Fibroblast of skin of back (primary cell): Measurements from ENCODE around the gene ADAM12. TPM values are rescaled to one million over a fixed set of nuclear protein-coding genes. Genes with fewer than 3 reads are reported as not detected.
A peak's percentile ranks its signal among the peaks of the same experiment; 100 is the strongest.

Source experiments
- DNase-seq: peaks from one replicate; pipeline ENCODE4 v3.0.0-alpha.2; 2013
- polyA plus RNA-seq, 2 experiments: library from polyadenylated mRNA; unstranded; fragments of 120-200 nt; gene quantifications; one replicate each; pipeline ENCODE4 v1.2.1, GENCODE V29; 2013; ENCODE audit not compliant: insufficient read length in 2 of 2

The ADAM12 gene
- 74.0 TPM for polyA plus RNA-seq (2013, experiment 1 of 2; ENCODE audit: insufficient read length)
- 67.0 TPM for polyA plus RNA-seq (2013, experiment 2 of 2; ENCODE audit: insufficient read length)

GRCh38 chr10:126387931-126388911, at the start of gene ADAM12:
Gene ADAM12 (minus strand): TSS chr10:126388477. CDS start chr10:126388145, 332 bp downstream.
- DNase-seq = peak; percentile 70

GRCh38 chr10:126437635-126438406, 49.5 kb upstream of the ADAM12 start:
- DNase-seq = no peak

GRCh38 chr10:126434235-126434634, 46.0 kb upstream of the ADAM12 start:
- DNase-seq = no peak

GRCh38 chr10:126433351-126433750, 45.1 kb upstream of the ADAM12 start:
- DNase-seq = peak; percentile 16

- DNase-seq = no peak
Measured at GRCh38 chr10:126432507-126432906, 44.2 kb upstream of the ADAM12 start.

- DNase-seq = no peak
Measured at GRCh38 chr10:126431816-126432215, 43.5 kb upstream of the ADAM12 start.

GRCh38 chr10:126430512-126430911, 42.2 kb upstream of the ADAM12 start:
- no peak for DNase-seq

GRCh38 chr10:126429275-126429674, 41.0 kb upstream of the ADAM12 start:
- no peak for DNase-seq

GRCh38 chr10:126425489-126426065, 37.3 kb upstream of the ADAM12 start:
- DNase-seq = no peak

- DNase-seq = no peak
Measured at GRCh38 chr10:126425032-126425431, 36.8 kb upstream of the ADAM12 start.

GRCh38 chr10:126423732-126424491, 35.6 kb upstream of the ADAM12 start:
- DNase-seq = no peak

- peak; percentile 52 for DNase-seq
Measured at GRCh38 chr10:126422567-126422966, 34.3 kb upstream of the ADAM12 start.

- DNase-seq = peak; percentile 98
Measured at GRCh38 chr10:126421756-126422256, 33.5 kb upstream of the ADAM12 start.

GRCh38 chr10:126420567-126421300, 32.5 kb upstream of the ADAM12 start:
- DNase-seq = no peak

GRCh38 chr10:126417220-126417825, 29.0 kb upstream of the ADAM12 start:
- no peak for DNase-seq

- no peak for DNase-seq
Measured at GRCh38 chr10:126409821-126410220, 21.5 kb upstream of the ADAM12 start.

- no peak for DNase-seq
Measured at GRCh38 chr10:126408953-126409641, 20.8 kb upstream of the ADAM12 start.

- no peak for DNase-seq
Measured at GRCh38 chr10:126407831-126408230, 19.6 kb upstream of the ADAM12 start.

GRCh38 chr10:126405239-126405775, 17.0 kb upstream of the ADAM12 start:
- peak; percentile 71 for DNase-seq
